C1 segment of cervical spinal cord (tissue), 14 donors: ENCODE measurements around the gene DCST2.

Experiments
- DNase-seq, 14 donors: peaks; one replicate each; lab custom pipeline; 2025; lab: John Stamatoyannopoulos, UW

DCST2 gene

DNA sequence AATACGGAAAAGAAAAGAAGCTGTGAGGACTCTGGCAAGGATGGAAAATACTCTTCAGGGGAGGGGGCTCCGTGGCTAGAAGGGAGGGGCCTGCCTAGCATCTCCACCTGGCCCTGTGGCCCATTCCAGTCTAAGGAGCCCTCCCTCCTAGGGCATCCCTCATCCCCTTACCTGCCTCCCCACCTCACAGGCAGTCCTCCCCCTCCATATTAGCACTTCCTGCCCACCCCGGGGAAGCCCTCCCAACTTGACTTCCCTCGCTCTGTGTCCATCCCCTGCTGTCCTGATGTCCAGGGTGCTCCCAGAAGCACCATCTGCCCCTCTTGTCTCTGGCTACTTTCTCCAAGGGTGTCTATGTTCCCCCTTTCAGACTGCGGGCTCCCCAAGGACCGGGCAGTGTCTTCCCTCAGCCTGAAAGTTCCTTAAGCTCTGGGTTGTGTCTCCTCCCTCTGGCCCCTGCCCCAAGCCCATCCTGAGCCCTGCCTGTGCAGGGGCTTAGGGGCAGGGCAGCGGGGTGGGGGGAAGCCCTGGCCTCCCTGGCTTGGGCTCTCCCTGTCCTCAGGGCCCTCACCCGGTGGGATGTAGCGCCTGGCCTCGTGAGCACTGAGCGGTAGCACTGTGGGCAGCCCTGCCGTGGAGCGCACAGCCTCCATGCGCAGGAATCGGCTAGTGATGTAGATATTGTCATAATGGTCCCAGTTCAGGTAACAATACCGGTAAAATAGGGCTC, 3.9 kb downstream of the DCST2 start:
- no peak for DNase-seq

GRCh38 chr1:155026588-155026987, 7.0 kb downstream of the DCST2 start:
- no peak for DNase-seq

GRCh38 chr1:155026154-155026553, 7.4 kb downstream of the DCST2 start:
- DNase-seq = no peak

- DNase-seq = no peak
Measured at GRCh38 chr1:155024315-155024714, 9.3 kb downstream of the DCST2 start.

GRCh38 chr1:155023627-155024026, 10.0 kb downstream of the DCST2 start:
- no peak for DNase-seq

DNA sequence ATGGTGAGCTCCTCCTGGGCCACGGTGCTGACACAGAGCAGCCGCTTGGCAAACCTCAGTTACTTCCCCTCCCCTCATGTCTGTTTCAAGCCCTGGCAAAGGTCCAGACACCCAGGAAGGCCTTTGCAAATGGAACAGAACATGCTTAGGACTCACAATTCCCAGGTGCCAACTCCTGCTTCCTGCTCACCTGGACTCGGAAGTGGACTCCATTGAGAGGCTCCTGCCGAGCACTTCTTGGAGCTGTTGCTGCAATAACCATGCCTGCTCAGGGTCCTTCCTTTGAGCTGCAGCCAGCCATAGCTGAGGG, 10.7 kb downstream of the DCST2 start:
- no peak for DNase-seq

- DNase-seq = no peak
Measured at GRCh38 chr1:155022136-155022926, 11.2 kb downstream of the DCST2 start.

GRCh38 chr1:155019377-155020245, 14.0 kb downstream of the DCST2 start:
- no peak for DNase-seq

- DNase-seq = no peak
Measured at GRCh38 chr1:155018617-155019348, 14.8 kb downstream of the DCST2 start.

DNA sequence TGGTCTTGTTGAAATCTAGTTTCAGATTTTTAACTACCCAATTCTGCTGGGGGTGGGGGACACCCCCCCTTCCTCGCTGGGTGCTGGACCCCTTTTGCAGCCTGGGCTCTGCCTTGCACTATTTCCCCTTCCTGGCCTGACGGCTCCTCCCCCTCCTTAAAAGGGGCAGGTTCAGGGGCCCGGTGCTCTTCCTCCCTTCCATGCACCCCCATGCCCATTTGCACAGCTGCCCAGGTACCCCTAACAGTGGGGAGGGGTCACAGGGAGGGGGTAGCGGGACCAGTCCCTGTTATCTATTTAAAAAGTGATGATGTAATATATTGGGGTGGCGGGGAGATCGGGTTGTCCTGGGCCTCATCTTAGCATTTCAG, 15.7 kb downstream of the DCST2 start:
- DNase-seq = no peak

- DNase-seq = peak in 13 of 14 donors; percentile 60 to 89 (median 79)
Measured at GRCh38 chr1:155017041-155017945, 16.3 kb downstream of the DCST2 start.

GRCh38 chr1:155016231-155016831, 17.2 kb downstream of the DCST2 start:
- DNase-seq = no peak

GRCh38 chr1:155015527-155016230, 17.9 kb downstream of the DCST2 start:
- no peak for DNase-seq

DNA sequence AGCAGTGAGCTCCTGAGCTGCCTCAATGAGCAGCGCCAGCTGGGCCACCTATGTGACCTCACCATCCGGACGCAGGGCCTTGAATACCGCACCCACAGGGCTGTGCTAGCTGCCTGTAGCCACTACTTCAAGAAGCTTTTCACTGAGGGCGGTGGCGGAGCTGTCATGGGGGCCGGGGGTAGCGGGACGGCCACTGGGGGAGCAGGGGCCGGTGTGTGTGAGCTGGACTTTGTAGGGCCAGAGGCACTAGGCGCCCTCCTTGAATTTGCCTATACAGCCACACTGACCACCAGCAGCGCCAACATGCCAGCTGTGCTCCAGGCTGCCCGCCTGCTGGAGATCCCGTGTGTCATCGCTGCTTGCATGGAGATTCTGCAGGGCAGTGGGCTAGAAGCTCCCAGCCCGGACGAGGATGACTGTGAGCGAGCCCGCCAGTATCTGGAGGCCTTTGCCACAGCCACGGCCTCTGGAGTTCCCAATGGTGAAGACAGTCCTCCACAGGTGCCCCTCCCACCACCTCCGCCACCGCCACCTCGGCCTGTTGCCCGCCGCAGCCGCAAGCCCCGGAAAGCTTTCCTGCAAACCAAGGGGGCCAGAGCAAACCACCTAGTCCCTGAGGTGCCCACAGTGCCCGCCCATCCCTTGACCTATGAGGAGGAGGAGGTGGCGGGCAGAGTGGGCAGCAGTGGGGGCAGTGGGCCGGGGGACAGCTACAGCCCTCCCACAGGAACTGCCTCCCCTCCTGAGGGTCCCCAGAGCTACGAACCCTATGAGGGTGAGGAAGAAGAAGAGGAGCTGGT, 18.7 kb downstream of the DCST2 start:
- DNase-seq = no peak

- DNase-seq = no peak
Measured at GRCh38 chr1:155013632-155014031, 19.9 kb downstream of the DCST2 start.

DNA sequence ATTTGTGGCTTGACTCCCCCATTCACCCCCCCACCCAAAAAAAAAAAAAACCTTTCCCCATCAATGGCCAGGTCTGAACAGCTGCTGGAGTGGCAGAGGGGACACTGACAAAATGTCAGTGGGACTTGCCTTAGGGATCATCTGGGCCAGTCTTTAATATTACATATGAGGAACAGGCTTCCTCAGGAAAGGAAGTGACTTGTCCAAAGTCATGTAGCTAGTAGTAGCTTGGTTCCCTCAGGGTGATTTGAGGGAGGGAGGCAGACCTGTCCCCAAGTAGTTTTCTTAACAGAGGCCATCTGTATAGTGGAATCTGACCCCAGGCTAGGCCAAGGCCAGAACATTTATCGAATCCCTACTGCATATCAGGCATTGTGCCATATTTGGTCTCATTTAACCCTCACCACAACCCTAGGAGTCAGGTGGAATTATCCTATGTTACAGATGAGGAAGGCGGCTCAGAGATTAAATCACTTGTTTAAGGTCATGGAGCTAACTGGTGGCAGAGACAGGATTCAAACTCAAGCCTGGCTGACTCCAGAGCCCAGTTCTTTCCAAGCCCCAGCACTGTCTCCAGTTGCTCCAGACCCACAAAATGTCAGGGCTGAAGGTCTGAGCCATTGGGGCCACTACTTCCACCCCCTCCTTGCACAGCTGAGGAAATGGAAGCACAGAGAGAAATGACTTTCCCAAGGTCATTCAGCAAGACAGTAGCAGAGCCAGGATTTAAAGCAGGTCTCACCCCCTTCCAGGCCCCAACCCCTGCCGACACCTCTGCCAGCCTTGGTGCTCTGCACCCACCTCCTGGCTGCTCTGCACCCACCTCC, 20.6 kb downstream of the DCST2 start:
- no peak for DNase-seq

DNA sequence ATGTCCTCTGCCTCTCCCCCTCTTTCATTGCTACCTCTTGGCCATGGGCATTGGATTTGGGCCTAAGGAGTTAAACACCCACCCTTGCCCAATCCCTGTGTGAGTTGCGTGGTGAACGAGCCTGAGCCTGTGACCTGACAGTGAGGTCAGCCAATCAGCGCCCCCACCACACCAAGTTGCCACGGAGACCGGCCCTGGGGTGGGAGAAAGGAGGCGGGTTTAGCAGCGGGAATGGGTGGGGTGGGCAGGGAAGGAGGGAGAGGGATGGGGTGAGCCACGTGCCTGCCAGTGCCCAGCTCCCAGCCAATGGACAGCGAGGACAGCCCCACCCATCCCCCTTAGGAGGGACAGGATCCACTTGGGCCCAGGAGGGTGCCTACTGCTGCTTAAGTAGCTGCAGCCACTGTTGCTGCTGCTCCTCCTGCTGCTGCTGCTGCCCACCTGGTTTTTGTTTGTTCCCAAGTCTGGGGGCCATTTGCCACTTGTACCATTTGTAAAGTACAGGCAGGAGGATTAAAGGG, 21.5 kb downstream of the DCST2 start:
- DNase-seq = peak in 12 of 14 donors; percentile 18 to 93 (median 70)
